Measurements from ENCODE around the gene METTL24.

METTL24 gene

DNA sequence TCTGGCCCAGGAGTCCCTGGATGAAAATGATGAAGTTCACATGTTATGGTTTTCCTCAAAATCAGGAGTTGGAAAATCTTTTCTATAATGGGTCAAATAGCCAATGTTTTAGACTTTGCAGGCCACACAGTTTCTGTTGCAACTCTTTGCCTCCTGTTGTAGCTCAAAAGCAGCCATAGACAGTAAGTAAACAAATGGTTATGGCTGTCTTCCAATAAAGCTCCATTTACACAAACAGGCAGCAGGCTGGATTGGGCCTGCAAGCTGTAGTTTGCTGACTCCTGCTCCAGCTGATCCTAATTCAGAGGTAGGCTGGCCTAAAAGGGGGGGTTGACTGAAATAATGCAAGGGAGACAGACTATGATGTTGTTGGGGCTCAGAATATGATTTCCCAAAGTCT is 33.0 kb downstream of the METTL24 start:
- Histone ChIP-seq H3K36me3 (ENCODE audit: insufficient read depth, low read length) (no peaks in the 10 kb centered on the region), H3K79me2 (ENCODE audit: insufficient read depth, low read length) (no peaks in the 10 kb centered on the region), H3K9me3 (ENCODE audit: insufficient read depth, low read depth, low read length) (no peaks in the 10 kb centered on the region), H3K4me2 (ENCODE audit: low read depth, low read length, poor library complexity, severe bottlenecking) (no peak overlapping the region), H3K9me2 (replicated peaks; ENCODE audit: low read depth, low read length) (no peaks in the 10 kb centered on the region), H3K4me1 (ENCODE audit: insufficient read depth, low read length, poor library complexity, severe bottlenecking) (peaks cover 44% of the 10 kb centered on the region), H2AFZ (ENCODE audit: low read length) (no peak overlapping the region), H4K20me1 (ENCODE audit: insufficient read depth, low read length, poor library complexity, severe bottlenecking) (no peaks in the 10 kb centered on the region), H3F3A (ENCODE audit: low read depth) (no peaks in the 10 kb centered on the region), H3K27me3 (ENCODE audit: insufficient read depth, low read length, poor library complexity, severe bottlenecking) (no peaks in the 10 kb centered on the region), H3K9ac (ENCODE audit: low read depth, low read length, poor library complexity, severe bottlenecking) (no peak overlapping the region), H3K4me3 (ENCODE audit: low read length, poor library complexity, severe bottlenecking) (no peak overlapping the region)
- TF ChIP-seq, protein P1, sequence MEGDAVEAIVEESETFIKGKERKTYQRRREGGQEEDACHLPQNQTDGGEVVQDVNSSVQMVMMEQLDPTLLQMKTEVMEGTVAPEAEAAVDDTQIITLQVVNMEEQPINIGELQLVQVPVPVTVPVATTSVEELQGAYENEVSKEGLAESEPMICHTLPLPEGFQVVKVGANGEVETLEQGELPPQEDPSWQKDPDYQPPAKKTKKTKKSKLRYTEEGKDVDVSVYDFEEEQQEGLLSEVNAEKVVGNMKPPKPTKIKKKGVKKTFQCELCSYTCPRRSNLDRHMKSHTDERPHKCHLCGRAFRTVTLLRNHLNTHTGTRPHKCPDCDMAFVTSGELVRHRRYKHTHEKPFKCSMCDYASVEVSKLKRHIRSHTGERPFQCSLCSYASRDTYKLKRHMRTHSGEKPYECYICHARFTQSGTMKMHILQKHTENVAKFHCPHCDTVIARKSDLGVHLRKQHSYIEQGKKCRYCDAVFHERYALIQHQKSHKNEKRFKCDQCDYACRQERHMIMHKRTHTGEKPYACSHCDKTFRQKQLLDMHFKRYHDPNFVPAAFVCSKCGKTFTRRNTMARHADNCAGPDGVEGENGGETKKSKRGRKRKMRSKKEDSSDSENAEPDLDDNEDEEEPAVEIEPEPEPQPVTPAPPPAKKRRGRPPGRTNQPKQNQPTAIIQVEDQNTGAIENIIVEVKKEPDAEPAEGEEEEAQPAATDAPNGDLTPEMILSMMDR (conservative IDR thresholded peaks at IDR 0.05; ENCODE audit: low read length) = no peak

DNA sequence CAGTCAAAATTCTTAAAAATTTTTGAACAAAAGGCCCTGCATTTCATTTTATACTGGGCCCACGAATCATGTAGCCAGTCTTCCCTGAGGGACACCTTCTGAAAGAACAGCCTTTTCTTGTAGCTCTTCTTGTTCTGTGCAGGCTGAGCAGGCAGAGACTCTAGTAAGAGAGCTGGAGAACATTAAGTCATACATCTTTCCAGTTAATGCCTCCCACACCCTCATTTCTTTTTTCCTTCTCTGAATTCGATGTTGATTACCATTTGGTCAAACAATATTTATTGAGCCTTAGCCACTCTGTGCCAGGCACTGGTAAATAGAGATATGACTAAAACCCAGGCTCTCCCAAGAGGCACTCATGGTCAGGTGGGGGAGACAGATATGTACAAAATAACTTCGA is 33.6 kb downstream of the METTL24 start:
- Histone ChIP-seq H3K79me2 (ENCODE audit: insufficient read depth, low read length) (no peaks in the 10 kb centered on the region), H3K9ac (ENCODE audit: low read depth, low read length, poor library complexity, severe bottlenecking) (no peak overlapping the region), H3K4me2 (ENCODE audit: low read depth, low read length, poor library complexity, severe bottlenecking) (no peak overlapping the region), H3K9me3 (ENCODE audit: insufficient read depth, low read depth, low read length) (no peaks in the 10 kb centered on the region), H3K4me1 (ENCODE audit: insufficient read depth, low read length, poor library complexity, severe bottlenecking) (peaks cover 37% of the 10 kb centered on the region), H3K4me3 (ENCODE audit: low read length, poor library complexity, severe bottlenecking) (no peak overlapping the region), H2AFZ (ENCODE audit: low read length) (no peak overlapping the region), H3K9me2 (replicated peaks; ENCODE audit: low read depth, low read length) (no peaks in the 10 kb centered on the region), H3F3A (ENCODE audit: low read depth) (no peaks in the 10 kb centered on the region), H3K27me3 (ENCODE audit: insufficient read depth, low read length, poor library complexity, severe bottlenecking) (no peaks in the 10 kb centered on the region), H3K36me3 (ENCODE audit: insufficient read depth, low read length) (no peaks in the 10 kb centered on the region), H4K20me1 (ENCODE audit: insufficient read depth, low read length, poor library complexity, severe bottlenecking) (no peaks in the 10 kb centered on the region)
- TF ChIP-seq EZH2phosphoT487 (IDR thresholded peaks at IDR 0.05; ENCODE audit: borderline replicate concordance) = no peak
- TF ChIP-seq, protein P1 (conservative IDR thresholded peaks at IDR 0.05; ENCODE audit: low read length) = no peak

DNA sequence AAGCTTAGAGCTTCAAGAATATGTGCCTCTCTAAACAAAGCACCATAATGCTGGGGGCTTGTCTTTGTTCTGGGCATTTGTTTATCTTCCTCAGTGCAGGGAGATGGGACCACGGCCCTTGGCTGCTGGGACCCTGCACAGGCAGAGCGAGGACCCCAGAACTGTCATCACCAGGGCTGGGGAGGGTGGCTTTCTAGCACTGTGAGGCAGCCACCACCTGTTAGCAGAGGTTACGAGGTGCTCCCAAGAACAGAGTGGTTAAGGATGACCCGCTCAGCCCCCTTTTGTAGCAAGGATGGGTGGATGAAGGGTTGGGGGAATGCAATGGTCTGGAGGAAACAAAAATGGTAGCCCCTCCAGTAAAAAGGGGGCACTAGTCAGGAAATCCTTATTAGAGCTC is 34.9 kb downstream of the METTL24 start:
- no peaks in the 10 kb centered on the region for H3K79me2 ChIP-seq (ENCODE audit: insufficient read depth, low read length)

More for the DNA sequence above, 34.9 kb downstream of the METTL24 start:
- Histone ChIP-seq H3K4me3 (ENCODE audit: low read length, poor library complexity, severe bottlenecking) (no peak overlapping the region), H3K9me3 (ENCODE audit: insufficient read depth, low read depth, low read length) (no peaks in the 10 kb centered on the region), H2AFZ (ENCODE audit: low read length) (peak overlapping the region; percentile 8; the same call in 1 of the 2 replicates), H3K36me3 (ENCODE audit: insufficient read depth, low read length) (no peaks in the 10 kb centered on the region), H3K4me2 (ENCODE audit: low read depth, low read length, poor library complexity, severe bottlenecking) (no peak overlapping the region), H3K4me1 (ENCODE audit: insufficient read depth, low read length, poor library complexity, severe bottlenecking) (peaks cover 25% of the 10 kb centered on the region), H3K9me2 (replicated peaks; ENCODE audit: low read depth, low read length) (no peaks in the 10 kb centered on the region), H3F3A (ENCODE audit: low read depth) (no peaks in the 10 kb centered on the region), H3K27me3 (ENCODE audit: insufficient read depth, low read length, poor library complexity, severe bottlenecking) (no peaks in the 10 kb centered on the region), H4K20me1 (ENCODE audit: insufficient read depth, low read length, poor library complexity, severe bottlenecking) (no peaks in the 10 kb centered on the region), H3K9ac (ENCODE audit: low read depth, low read length, poor library complexity, severe bottlenecking) (no peak overlapping the region)
- no peak for TF ChIP-seq EZH2phosphoT487 (IDR thresholded peaks at IDR 0.05; ENCODE audit: borderline replicate concordance)
- TF ChIP-seq, protein P1 (conservative IDR thresholded peaks at IDR 0.05; ENCODE audit: low read length) = no peak
